Upper lobe of right lung (tissue), 1 donor: ENCODE results near the gene SEMA7A. TPM values are rescaled to one million over a fixed set of nuclear protein-coding genes. Genes with fewer than 3 reads are reported as not detected.

Experiments
- ATAC-seq: fragments of 200-7000 bp; cut with Tn5 transposase; one replicate; pipeline ENCODE4 v1.9.1; 2020; ENCODE audit warnings: mild to moderate bottlenecking, moderate library complexity
- DNase-seq: peaks from one replicate; pipeline ENCODE4 v3.0.0-alpha.2; 2020
- H3K27ac ChIP-seq: fragments of 200-600 bp; one replicate; pipeline ENCODE4 v1.8.0; 2022
- H3K27me3 ChIP-seq: fragments of 200-600 bp; one replicate; pipeline ENCODE4 v1.8.0; 2022; ENCODE audit warnings: mild to moderate bottlenecking
- H3K36me3 ChIP-seq: fragments of 200-600 bp; one replicate; pipeline ENCODE4 v1.8.0; 2022
- H3K4me1 ChIP-seq: fragments of 200-600 bp; one replicate; pipeline ENCODE4 v1.8.0; 2022
- H3K4me3 ChIP-seq: fragments of 200-600 bp; one replicate; pipeline ENCODE4 v1.8.0; 2022; ENCODE audit warnings: mild to moderate bottlenecking
- H3K9me3 ChIP-seq: fragments of 200-600 bp; one replicate; pipeline ENCODE4 v1.8.0; 2022
- CTCF ChIP-seq: fragments of 200-600 bp; IDR thresholded peaks from one replicate; pipeline ENCODE4 v1.8.0; 2022; ENCODE audit warnings: antibody characterized with exemption
- intact Hi-C: fragments of 100-400 bp; cut with DNase I; formaldehyde crosslinking; loops from one replicate; pipeline ENCODE4 v1.11.0; 2022
- total RNA-seq: library from RNA; stranded (reverse); fragmentation: NEBNext Ultra II Directional; extraction: Animal tissue kit (Norgen Biotek cat#: 25700); gene quantifications from one replicate; pipeline ENCODE4 v1.2.1, GENCODE V29; 2021
- donor health status: DM: no; HTN: yes; CAD: no; lungs with severe emphysema.

The SEMA7A gene
- total RNA-seq, 1 donor from 2014 or later: 5.4 TPM

GRCh38 chr15:74432271-74432967, 1.3 kb downstream of the SEMA7A start:
- H3K4me1 ChIP-seq: peaks cover 17% of the 10 kb centered on the region
- DNase-seq: no peak
- no peaks in the 10 kb centered on the region for H3K9me3 ChIP-seq
- H3K4me3 ChIP-seq: peak overlapping the region; percentile 79
- intact Hi-C loops: no loop called here
- TF ChIP-seq CTCF: no peak
- H3K27me3 ChIP-seq: peaks cover 3% of the 10 kb centered on the region
- no peak overlapping the region for H3K27ac ChIP-seq
- ATAC-seq: no peak
- H3K36me3 ChIP-seq: no peaks in the 10 kb centered on the region

DNA sequence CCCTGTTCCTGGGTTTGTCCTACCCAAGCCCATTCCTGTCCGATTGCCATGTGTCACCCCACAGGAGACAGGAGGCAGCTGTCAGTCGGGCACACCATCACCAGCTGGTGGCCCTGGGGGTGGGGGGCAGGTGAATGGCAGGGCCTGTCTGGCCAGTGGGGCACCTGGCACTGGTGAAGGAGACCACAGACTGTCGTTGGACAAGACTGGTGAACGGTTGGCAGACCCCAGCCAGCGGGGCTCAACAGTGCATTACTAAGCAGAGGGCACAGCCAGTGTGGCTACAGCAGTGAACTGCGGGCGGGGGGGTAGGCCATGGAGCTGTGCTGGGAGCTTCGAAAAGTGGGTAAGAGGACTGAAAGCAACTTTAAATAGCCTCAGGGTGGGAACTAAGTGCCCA, 2.1 kb downstream of the SEMA7A start:
- DNase-seq (no peak), ATAC-seq (no peak)
- H3K27me3 ChIP-seq: peaks cover 3% of the 10 kb centered on the region
- no peaks in the 10 kb centered on the region for H3K9me3 ChIP-seq
- no peak overlapping the region for H3K27ac ChIP-seq
- peaks cover 17% of the 10 kb centered on the region for H3K4me1 ChIP-seq
- intact Hi-C loops: no loop called here
- H3K4me3 ChIP-seq: no peak overlapping the region
- H3K36me3 ChIP-seq: no peaks in the 10 kb centered on the region
- no peak for TF ChIP-seq CTCF

DNA sequence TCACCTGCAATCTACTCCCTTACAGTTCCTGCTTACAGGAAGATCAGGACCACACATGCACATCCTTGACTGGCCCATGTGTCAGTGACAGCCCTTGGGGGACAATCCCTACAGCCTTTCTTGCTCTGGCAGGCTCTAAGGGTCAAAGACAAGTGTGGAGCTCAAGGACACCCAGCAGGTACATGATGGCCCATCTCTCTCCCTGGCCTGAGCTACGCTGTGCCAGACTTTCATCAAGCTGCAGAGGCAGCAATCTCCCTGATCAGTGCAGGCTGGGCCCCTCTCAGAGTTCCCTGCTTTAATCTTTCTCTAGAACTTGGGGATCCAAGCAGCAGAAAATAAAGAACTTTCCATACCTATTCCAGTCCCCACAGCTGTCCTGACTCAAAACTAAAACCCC, 2.6 kb downstream of the SEMA7A start:
- DNase-seq (no peak), ATAC-seq (no peak)
- no peaks in the 10 kb centered on the region for H3K9me3 ChIP-seq
- H3K4me1 ChIP-seq: peaks cover 17% of the 10 kb centered on the region
- H3K27ac ChIP-seq: no peak overlapping the region
- H3K4me3 ChIP-seq: no peak overlapping the region
- intact Hi-C loops: no loop called here
- H3K27me3 ChIP-seq: peaks cover 3% of the 10 kb centered on the region
- H3K36me3 ChIP-seq: no peaks in the 10 kb centered on the region
- no peak for TF ChIP-seq CTCF

- Histone ChIP-seq H3K27me3 (peaks cover 3% of the 10 kb centered on the region), H3K9me3 (no peaks in the 10 kb centered on the region), H3K36me3 (no peaks in the 10 kb centered on the region), H3K4me3 (no peak overlapping the region), H3K27ac (no peak overlapping the region), H3K4me1 (peaks cover 17% of the 10 kb centered on the region)
- TF ChIP-seq CTCF: no peak
- intact Hi-C loops: no loop called here
- ATAC-seq: no peak
- DNase-seq: no peak
Observed at GRCh38 chr15:74430510-74430951, 3.2 kb downstream of the SEMA7A start.

GRCh38 chr15:74429781-74430400, 3.9 kb downstream of the SEMA7A start:
- Histone ChIP-seq H3K27ac (no peak overlapping the region), H3K36me3 (no peaks in the 10 kb centered on the region), H3K4me3 (no peak overlapping the region), H3K27me3 (peaks cover 3% of the 10 kb centered on the region), H3K4me1 (peaks cover 17% of the 10 kb centered on the region), H3K9me3 (no peaks in the 10 kb centered on the region)
- intact Hi-C loops: no loop called here
- DNase-seq (no peak), ATAC-seq (no peak)
- no peak for TF ChIP-seq CTCF
